Activated CD4-positive, alpha-beta T cell treated with anti-CD3 and anti-CD28 coated beads for 4 hours (primary cell): ENCODE data around the gene FBXW12.
A peak's percentile ranks its signal among the peaks of the same experiment; 100 is the strongest.

Experiments used
- DNase-seq, 2 donors: peaks; one replicate each; pipeline ENCODE4 v3.0.0-alpha.2; 2020

The FBXW12 gene

DNA sequence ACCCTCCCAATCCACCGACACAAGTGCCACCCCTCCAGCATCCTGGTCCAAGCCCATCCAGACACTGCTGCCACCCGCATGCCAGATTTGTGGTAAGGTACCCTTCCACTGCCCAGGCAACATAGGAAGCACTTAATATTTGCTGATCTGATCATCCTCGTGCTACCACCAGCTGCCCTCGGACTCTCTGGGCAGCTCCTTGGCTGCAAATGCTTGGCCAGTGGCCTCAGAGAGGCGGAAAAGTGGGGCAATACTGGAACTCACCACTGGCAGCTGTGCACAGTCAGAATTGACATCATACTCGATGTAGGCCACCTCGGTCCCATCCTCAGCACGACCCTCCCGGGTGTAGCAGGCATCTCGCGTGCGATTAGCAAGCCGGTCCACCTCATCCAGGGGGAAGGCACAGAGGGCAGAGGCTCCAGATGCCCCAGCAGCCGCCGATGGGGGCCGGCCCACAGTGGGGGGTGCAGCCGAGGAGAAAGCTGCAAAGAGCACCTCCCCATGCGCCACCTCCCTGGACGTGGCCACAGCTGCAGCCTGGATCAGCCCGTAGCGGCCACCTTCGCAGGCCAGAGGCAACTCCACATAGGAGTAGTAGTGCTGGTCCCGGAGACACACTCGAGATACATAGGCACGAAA is 51.3 kb downstream of the FBXW12 start:
- DNase-seq = no peak

DNA sequence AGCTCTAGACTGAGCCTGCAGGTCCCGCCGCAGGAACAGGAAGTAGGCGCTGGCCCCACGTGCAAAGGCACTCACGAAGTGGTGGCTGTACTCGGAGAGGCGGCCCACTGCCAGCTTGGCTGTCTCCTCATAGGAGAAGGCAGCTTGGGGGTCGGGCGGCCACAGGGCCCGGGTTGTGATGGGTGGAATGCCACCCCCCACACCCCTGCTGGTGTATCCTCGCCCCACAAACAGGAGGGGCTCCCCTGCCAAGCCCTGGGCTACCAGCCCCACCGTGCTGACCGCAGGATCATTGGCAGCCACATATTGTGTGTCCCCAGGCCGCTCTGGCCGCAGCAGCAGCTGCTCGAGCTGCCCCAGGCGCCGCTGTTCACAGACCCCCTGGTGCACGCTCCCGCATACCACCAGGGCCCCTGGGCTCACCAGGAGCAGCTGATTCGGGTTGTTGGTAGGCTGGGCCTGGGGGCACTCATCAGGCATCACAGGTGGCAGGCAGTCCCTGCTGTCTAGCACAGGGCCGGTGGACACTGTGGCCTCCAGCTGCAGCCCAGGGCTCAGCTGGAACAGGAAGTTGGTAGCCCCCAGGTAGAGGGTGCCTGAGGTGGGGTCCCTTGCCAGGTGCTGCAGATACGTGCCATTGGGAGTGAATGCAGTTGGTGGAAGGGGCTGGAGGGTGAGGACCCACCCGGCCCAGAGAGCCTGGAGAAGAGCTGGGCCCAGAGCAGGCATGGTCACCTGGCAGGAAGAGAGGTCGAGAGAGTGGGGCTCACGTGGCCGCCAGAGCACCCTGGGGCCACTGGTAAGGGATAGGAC is 52.1 kb downstream of the FBXW12 start:
- no peak for DNase-seq

DNA sequence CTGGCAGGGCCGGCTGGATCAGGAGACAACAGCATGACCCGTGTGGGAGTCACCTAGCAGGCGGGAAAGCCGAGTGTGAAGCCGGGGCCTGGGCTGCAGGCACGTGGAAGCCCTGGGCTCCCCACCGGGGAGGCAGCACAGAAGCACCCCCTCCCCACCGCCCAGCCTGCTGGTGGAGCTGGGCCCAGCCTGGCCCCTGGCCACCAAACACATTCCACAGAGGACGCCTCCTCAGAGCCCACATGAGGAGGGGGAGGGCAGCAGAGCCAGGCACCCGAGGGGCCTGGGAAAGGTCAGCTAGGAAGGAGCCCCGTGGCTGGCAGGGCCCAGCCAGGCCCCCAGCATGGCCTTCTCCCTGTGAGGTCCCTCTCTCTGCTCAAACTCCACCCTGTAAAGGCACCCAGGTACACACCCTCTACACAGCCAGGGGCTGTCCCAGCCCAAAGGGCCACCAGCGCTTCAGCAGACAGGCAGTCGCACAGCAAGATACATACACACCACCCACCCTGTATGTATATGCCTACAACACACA is 53.3 kb downstream of the FBXW12 start:
- no peak for DNase-seq

DNA sequence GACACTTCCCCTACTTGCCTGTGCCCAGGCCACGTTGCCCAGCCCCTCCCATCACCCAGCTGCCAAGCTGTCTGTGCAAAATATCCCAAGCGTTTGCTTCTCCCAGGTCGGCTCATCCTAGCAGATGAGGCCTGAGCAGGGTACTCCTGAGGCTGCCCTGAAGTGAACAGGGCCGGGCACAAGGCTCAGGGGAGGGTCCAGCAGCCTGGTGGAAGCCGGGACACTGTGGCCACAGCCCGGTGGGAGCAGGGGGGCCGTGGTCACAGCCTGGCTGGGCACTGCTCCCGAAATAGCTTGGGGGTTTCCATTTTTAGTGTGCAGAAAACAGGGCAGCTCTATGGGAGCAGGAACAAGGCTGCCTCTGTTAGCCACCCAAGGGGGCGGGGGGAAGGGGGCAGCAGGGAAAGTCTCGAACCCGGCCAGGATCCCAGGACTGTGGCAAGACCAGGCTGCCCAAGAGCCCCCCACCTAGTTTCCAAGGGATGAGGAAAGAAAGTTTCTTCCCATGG is 54.4 kb downstream of the FBXW12 start:
- no peak for DNase-seq

GRCh38 chr3:48426944-48427629 is 55.1 kb downstream of the FBXW12 start:
- DNase-seq = no peak

DNA sequence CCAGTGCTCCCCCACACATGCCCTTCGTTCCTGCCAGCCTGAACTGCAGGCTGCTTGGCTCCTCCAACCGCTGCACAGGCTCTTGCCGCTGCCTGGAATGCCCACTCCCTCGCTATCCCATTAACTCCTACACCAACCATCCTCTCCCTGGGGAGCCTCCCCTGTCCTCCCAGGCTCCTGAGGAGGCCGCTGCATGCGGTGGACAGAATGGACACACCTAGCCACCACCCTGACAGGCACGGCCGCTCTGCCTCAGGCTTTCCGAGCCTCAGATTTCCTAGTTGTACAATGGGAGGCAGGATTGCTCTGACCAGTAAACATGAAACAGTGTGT is 55.6 kb downstream of the FBXW12 start:
- DNase-seq = no peak

DNA sequence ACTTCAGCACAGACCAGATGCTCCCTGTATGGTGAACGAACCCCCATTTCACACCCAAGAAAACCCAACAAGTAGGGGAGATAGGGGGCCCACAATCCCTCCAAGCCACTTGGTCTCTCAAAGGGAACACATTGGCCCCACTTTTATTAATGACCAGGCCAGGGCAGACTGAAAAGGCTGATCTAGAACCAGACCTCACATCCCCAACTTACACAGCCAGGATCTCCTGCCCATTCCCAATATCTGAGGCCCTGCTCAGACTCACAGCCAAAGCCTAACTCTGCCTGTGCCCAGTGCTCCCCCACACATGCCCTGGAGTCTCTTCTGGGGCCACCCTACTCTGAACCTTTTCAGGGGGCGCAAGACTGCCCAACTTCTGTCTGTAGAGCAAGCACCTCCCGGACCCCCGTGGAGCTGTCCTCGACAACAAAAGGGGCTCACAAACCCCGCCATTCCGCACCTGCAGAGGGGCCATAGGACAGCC is 56.1 kb downstream of the FBXW12 start:
- no peak for DNase-seq

DNA sequence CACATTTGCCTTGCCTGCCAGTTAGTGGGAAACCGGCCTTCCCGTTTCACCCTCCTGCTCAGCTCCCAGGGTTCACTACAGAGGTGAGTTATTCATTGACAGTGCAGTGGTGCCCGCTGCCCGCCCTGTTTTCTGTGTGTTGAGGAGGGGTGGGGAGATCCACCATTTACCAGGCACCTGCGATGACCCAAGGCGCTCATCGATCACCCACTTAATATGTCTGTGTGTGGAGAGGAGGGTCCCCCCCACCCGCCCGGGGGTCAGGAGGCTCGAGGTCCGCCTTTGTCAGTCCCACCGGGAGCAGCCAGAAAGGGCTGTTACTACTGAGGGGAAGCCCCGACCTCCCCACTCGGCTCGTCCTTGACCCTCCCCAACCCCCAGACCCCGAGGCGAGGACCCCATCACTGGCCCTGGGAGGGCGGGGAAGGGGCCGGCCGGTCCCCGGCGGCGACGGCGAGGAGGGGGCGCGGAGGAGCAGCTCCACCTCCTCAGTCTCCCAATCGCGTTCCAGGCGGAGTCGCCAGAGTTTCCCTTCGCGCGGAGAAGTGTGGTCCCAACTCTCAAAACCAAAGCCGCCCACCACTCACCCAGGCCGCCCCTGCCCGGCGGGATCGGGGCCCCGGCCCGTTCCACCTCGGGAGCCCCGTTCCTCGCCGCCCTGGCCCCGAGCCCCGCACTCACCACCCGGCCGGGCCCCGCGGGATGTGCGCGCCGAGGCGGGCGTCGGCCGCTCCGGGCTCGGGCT is 56.7 kb downstream of the FBXW12 start:
- no peak for DNase-seq

- peak; percentile 65 to 72 for DNase-seq
Measured at GRCh38 chr3:48429317-48429959, 57.4 kb downstream of the FBXW12 start.

DNA sequence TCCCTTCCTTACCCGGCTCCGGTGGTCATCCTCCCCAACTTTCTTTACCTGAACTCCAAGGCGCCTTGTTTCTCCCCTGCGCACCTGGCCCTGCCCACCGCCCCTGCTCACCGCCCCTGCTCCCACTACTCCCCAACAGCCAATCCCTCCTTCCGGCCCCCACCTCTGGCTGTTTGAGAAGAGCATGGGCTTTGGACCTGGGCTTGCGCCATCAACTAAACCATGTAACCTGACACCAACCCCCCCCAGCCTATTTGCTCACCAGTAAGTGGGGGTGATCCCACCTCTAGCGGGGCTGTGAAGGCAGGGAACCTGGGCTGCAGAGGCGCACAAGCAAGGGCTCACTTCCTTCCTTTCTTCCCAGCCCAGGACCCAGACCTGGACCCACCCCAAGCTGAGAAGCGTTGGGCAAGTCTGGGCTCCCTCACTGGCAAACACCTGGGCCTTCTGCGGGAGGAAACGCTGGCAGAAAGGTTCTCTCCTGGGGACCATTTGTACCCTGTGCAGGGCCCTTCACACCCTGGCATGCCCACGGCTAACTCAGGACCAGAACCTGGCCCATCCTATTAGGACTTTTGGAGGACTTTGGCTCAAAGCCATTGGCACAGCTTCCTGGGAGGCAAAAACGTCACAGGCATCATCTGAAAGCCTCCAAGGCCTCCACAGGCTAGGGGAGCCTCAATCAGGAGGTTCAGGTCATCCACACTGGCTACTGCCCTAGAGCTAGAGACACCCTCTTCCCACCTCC is 58.1 kb downstream of the FBXW12 start, which contains the start of gene PLXNB1:
TSS of gene PLXNB1 (minus strand) at position 127 of the 748 bp plus-strand sequence. CDS start 5,475 bp downstream, outside the sequence.
- DNase-seq = peak; percentile 9 to 12

- no peak for DNase-seq
Measured at GRCh38 chr3:48430708-48431101, 58.7 kb downstream of the FBXW12 start.

- DNase-seq = no peak
Measured at GRCh38 chr3:48431224-48432029, 59.4 kb downstream of the FBXW12 start.

DNA sequence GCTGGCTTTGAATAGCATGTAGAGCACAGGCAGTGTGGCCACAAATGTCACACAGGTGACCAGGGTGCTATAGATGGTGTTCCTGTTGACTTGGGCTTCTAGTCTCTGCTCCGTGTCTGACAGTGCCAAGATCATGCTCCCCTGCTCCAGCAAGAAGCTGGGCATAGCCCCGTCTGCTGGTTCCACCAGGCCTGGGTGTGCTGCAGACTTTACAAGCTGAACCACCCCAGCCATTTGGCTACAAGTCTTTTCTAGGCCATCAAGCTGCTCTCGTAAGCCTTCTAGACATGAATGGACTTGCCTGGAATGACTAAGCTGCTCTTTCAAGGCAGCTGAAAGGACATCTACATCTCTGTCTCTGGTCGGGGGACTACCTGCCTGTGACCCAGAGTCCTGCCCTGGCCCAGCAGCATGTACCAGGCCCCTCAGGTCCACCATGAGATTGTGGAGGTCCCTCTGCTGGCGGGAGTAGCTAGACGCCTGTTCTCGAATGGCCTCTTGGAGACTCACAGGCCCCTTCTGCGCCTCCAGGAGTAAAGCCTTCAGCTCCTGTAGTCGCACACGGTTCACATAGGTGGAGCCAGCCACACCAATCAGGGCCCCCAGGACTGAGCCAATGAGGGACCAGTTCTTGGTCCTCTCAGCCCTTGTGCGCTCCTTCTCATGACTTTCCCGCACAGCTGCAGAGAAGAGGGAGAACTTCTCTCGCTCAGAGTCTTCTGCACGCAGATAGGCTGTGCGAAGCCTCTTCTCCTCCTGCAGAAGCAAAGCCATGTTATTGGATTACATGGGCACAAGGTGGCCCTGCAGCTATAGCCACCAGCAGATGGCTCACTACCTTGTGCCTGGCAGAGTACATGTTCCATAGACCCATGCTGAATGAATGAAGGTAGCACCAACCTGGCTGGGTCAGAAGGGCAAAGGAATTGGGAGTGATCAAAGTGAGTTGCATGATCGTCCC is 60.7 kb downstream of the FBXW12 start:
- no peak for DNase-seq

- no peak for DNase-seq
Measured at GRCh38 chr3:48433472-48434118, 61.6 kb downstream of the FBXW12 start.

- no peak for DNase-seq
Measured at GRCh38 chr3:48434591-48435222, 62.7 kb downstream of the FBXW12 start.

GRCh38 chr3:48435223-48435595 is 63.2 kb downstream of the FBXW12 start:
- no peak for DNase-seq

DNA sequence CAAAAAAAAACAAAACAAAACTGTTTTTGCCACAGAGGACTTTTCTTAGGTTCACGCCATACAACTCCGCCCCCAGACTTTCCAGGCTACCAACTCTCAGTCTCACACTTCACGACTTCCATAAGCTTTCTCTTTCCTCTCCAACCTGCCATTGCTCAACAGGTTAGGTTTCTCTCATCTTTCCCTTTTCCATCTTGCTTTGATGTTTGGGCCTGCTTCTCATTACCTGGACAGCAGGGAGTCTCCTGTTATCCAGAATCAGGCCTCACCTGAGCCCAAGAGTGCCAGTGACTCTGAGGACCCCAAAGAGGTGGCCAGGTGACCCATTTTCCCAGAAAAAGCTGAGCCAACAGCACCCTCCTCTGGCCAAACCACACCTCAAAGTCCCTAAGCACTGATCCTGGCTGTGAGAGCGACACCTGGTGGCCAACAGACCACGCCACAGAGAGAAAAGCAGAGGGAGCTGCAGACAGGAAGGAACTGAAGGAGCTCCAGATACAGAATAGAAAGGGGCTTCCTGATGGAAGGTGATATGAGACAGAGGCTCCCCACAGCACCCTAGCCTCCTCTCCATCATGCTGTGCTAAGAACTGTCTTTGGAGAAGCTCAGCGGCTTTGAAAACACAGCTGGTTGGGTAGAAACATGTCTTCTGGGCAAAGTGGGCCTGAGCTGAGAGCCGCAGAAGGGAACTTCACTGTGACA is 63.9 kb downstream of the FBXW12 start:
- DNase-seq = peak; percentile 84 to 87

DNA sequence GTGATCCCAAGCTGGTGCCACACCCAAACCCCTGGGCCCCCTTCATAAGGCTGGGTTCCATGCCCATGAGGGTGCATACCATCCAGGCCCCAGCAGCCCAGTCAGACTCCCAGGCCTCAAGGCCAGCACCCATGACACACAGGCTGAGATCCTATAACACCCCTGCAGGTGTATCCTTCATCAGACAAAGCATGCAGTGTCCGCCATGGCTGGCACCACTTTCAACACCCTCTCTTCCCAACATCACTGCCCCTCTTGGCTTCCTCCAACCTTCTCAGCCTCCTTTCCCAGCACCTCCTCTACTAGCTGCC is 64.4 kb downstream of the FBXW12 start:
- no peak for DNase-seq
